ENCODE measurements around the gene CDK9.
"Not testable (repeated sequence)": the region's sequence is repeated elsewhere in the genome, so short reads cannot be mapped to it uniquely, and the experiment has no call there.

CDK9 gene

DNA sequence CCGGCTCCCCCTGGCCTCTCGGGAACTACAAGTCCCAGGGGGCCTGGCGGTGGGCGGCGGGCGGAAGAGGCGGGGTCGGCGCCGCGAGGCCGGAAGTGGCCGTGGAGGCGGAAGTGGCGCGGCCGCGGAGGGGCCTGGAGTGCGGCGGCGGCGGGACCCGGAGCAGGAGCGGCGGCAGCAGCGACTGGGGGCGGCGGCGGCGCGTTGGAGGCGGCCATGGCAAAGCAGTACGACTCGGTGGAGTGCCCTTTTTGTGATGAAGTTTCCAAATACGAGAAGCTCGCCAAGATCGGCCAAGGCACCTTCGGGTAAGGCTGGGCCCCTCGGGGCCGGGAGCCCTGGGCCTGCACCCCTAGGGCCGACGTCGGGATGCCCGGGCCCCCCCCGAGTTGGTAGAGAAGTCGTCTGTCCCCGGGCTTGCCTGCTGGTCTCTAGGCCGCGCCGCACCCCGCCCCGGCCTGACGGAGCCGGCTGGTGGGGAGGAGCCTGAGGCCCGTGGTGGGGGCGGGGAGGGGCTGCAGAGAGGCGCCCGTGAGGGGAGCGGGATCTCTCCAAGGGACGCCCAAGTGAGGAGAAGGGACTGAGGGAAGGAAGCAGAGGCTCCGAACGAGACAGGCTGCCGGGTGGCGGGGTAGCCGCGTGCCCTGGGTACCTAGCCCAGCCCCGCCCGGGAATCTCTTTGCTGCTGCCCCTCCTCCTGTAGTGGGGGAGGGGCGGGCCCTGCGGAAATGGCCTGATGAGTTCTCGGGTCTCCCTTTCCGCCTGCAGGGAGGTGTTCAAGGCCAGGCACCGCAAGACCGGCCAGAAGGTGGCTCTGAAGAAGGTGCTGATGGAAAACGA lies at the start of gene CDK9:
CDK9 (plus strand) TSS at position 102 of the 840 bp plus-strand sequence; CDS start at position 217, 115 bp downstream.
- in situ Hi-C loops (cut with MboI; ENCODE audit: low sequenced_read_pairs): no loop called here

DNA sequence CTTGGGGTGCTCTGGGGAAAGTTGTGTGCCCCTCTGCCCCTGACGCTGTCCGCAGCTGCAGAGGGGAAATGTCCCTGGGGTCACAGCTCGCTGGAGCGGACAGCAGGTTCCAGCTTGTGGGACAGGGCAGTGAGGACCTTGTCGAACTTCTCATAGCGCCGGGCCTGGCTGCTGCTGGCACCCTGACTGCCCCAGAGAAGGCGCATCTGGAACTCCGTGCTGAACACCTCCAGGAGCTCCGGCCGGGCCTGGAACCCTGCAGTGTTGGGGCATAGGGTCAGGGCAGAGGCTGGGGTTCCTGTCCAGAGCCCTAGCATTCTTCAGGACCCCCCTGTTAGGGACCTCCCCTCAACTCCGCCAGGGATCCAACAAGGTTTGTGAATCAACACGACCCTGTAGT lies 47.2 kb upstream of the CDK9 start:
- in situ Hi-C loops (cut with MboI; ENCODE audit: low sequenced_read_pairs): loop anchor here (5.0 to 10.0 kb wide), 4 partner anchors 44 to 234 kb away; partner anchors contain the start of gene AK1

DNA sequence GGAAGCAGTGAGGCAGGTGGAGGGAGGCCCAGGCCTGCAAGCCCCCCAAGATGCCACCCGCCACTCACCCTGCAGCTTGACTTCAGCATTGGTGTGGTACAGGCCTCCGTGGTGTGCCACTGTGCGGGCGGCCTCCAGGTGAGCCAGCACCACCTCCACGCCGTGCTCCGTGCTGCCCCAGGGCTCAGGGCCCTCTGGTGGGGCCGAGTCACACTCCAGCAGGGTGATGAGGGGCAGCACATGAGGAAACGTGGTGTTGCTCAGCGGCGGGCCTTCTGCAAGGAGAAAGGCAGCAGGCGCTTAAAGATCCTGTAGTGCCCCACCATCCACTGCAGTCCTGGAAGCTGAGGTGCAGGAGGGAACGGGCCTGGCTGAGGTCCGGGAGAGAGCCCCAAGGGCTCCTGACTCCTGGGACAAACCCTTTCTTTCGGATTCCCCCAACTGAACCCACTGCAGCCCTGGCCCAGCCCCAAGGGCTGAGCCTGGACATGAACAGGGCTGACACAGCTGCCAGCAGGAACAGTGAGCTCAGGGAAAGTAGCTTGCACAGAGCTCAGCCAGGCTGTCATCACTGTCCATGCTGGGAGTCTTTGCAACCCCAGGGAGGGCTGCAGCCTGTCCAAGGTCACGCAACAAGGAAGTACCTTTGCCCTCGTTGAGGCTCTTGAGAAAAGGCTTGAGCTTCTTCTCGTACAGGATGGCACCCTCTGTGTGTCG lies 46.1 kb upstream of the CDK9 start:
- in situ Hi-C loops (cut with MboI; ENCODE audit: low sequenced_read_pairs): loop anchor here (5.0 to 10.0 kb wide), 4 partner anchors 43 to 235 kb away; partner anchors contain the start of gene AK1

DNA sequence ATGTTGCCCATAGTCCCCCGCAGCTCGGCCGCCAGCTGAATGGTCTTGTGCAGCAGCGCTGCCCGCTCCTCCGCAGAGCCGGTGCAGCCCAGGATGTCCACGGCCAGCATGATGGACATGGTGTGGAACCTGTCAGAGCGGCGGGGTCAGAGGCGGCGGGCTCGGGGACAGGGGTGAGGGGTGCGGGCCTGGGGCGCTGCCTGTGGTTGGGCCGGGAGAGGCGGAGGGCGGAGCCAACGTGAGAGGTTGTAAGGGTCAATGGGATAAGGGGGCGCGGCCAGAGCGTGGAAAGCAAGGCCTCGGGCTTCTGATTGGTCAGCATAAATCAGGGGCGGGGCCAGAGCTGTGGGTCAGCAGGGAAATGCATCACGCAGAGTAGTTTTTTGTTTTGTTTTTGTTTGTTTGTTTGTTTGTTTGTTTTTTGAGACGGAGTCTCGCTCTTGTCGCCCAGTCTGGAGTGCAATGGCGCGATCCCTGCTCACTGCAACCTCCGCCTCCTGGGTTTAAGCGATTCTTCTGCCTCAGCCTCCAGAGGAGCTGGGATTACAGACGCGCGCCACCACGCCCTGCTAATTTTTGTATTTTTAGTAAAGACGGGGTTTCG lies 43.9 kb upstream of the CDK9 start:
- in situ Hi-C loops (cut with MboI; ENCODE audit: low sequenced_read_pairs): no loop called here

DNA sequence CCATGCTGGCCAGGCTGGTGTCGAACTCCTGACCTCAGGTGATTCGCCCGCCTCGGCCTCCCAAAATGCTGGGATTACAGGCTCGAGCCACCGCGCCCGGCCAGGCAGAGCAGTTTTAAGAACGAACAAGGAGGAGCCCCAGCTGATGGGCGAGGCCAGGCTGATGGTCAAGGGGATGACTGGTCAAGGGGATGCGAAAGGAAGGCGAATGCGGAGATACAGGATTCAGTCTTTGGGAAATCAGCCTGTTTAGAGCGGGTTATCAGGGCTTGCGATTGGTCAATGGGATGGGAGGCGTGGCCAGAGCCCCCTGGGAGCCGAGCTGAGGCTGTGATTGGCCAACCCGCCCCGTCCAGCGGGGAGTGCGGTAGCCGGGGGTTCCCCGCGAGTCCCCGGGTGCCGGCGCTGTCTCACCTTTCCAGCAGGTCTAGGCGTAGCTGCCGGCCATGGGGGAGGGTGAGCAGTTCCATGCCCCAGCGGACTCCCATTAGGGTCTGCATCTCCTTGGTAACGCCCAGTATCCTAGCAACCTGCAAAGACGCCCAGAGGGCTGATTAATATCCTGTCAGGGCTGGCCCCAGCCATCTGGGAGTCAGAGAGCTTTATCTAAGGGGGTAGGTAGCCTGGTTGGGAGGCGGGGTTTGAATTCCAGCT lies 43.3 kb upstream of the CDK9 start:
- in situ Hi-C loops (cut with MboI; ENCODE audit: low sequenced_read_pairs): no loop called here

DNA sequence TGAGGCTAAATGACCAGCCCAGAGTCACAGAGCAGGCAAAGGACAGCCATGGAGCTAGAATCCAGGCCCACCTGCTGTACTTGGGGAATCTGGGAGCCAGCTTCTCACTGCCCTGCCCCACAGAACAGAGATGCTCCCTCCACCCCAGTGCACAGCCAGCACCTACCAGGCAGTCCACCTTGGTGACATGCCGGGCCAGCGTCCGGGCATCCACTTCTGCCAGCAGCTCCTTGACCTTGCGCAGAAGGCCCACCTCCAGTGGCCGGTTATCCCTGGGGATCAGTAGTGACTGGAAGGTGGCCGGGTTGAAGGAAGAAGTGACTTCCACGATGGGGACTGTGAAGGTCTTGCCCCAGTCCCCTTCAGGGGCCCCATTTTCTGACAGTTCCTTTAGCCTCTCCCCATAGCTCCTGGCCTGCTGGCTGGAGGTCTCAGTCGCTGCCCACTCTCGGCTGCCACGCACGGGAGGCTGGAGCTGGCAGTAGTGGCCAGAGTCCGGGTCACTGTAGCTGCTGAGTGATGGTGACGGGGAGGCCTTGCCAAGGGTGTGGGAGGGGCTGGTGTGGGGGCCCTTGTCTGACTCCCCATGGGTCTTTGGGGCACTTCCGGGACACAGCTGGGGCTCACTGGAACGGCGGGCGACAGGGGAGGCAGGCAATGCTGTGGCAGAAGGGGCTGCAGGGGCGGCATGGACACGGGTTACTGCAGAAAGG lies 41.3 kb upstream of the CDK9 start:
- in situ Hi-C loops (cut with MboI; ENCODE audit: low sequenced_read_pairs): no loop called here

DNA sequence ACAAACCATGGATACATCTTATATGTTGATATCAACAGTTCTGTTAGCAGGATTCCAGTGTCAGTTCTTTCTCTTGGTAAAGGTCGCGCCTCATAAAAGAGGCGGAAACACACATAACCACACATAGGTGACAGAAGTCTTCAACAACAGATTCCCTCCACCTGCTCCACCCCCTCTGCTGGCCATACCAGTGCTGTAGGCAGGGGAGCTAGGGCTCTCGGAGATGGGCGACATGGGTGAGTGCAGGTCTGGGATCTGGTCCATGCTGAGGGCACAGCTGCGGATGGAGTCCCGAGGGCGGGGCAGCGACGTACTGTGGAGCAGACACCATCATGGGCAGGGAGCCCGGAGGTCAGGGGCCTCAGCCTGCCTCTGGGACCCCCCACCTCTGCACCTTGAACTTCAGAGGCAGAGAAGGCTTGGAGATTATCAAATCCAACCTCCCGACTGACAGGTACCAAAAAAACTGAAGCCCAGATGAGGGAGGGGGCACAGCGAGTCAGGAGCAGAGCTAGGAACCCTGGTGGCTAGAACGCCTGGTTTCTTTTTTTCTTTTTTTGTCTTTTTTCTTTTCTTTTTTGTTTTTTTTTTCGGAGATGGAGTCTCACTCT lies 38.8 kb upstream of the CDK9 start:
- in situ Hi-C loops (cut with MboI; ENCODE audit: low sequenced_read_pairs): no loop called here

DNA sequence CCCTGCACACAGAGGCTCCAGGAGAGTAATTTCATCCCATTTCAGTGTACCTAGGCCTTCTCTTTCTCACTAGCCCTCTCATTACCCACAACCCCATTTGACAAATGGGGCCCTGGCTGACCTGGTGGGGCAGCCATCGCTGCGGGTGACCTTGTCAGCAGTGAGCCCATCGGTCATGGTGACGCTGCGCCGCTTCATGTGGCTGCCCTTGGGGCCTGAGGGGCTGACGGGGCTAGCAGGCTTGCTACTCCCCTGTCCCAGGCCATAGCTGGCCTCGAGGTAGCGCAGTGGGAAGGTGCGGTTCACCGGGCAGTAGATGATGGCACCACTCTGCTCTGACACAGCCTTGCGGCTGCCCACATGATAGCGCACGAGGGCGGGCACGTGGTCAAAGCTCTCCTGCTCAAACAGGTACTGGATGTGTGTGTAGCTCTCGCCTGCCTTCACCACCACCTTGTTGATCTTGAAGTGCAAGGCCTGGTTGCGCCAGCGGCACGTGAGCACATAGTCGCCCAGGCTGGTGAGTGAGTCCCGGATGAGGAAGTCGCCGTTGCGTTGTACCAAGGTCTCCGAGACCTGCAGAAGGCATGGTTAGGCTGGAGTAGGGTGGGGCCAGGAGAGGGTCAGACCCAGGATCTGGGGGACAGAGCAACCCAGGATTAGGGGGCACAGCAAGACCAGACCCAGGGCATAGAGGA lies 36.6 kb upstream of the CDK9 start:
- in situ Hi-C loops (cut with MboI; ENCODE audit: low sequenced_read_pairs): no loop called here

DNA sequence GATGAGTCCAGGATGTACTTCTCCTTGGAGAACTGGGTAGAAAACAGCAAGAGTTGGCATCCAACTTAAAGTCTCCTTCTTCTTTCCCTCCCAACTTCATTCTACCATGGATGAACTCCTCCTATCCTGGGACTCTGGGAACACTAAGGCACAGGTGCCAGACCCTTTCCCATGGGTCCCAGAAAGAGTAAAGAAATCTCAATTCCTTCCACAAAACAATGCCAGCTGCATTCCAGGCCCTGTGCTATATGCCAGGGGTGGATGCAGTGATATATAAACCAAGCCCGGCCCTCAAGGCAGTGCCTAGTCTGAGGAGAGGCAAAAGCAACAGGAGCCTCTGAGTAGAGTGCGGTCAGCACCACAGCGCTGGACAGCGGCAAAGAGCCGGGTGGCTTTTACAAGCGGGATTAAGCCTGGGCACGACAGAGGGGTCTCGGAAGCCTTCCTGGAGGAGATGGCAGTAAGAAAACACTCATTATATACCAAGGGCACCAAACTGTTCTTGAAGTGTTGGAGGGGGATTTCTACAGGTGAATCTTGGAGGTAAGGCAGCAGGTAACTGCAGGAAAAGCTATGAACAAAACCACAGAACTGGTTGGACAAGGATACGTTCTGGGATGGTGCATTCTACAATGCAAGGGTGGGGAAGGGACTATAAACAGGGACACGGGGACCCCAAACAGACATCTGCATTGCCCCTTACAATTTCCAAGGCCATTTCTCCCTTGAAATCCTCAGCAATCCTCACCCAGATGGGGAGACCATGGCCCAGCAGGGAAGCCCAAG lies 34.4 kb upstream of the CDK9 start:
- in situ Hi-C loops (cut with MboI; ENCODE audit: low sequenced_read_pairs): no loop called here

DNA sequence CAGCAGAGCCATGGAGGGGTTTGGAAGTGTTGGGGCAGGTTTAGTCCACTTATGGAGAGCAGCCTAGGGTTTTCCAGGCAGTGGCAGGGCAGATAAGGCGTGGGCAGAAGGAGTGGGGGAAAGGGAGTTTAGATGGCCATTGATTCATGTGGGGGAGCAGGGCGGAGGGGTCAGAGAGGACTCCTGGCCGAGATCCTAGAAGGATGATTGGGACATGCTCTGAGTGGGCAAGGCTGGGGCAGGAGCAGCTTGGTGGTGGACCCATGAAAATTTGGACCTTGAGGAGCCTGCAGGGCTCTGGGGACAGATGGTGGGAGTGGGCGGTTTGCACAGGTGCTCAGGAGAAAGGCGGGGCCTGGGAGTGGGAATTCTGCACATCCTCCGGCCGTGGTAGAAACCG lies 32.7 kb upstream of the CDK9 start:
- in situ Hi-C loops (cut with MboI; ENCODE audit: low sequenced_read_pairs): no loop called here

DNA sequence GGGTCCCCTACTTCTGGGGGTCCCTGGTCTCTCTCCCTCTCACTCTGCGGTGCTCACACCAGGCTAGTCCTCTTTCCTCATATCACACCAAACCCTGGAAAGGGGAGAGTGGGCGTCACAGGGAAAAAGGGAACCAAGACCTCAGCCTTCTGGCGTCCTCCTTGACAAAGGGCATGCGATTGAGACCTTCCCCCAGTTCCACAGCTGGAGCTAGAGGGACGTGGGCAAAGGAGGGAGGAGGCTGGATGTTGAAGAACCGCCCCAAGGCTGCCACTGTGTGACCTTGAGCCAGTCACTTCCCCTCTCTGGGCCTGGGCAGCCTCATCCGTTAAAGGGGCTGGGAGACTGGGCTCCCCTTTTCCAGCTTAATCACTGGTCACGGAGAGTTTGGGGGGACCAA lies 32.2 kb upstream of the CDK9 start:
- in situ Hi-C loops (cut with MboI; ENCODE audit: low sequenced_read_pairs): no loop called here

DNA sequence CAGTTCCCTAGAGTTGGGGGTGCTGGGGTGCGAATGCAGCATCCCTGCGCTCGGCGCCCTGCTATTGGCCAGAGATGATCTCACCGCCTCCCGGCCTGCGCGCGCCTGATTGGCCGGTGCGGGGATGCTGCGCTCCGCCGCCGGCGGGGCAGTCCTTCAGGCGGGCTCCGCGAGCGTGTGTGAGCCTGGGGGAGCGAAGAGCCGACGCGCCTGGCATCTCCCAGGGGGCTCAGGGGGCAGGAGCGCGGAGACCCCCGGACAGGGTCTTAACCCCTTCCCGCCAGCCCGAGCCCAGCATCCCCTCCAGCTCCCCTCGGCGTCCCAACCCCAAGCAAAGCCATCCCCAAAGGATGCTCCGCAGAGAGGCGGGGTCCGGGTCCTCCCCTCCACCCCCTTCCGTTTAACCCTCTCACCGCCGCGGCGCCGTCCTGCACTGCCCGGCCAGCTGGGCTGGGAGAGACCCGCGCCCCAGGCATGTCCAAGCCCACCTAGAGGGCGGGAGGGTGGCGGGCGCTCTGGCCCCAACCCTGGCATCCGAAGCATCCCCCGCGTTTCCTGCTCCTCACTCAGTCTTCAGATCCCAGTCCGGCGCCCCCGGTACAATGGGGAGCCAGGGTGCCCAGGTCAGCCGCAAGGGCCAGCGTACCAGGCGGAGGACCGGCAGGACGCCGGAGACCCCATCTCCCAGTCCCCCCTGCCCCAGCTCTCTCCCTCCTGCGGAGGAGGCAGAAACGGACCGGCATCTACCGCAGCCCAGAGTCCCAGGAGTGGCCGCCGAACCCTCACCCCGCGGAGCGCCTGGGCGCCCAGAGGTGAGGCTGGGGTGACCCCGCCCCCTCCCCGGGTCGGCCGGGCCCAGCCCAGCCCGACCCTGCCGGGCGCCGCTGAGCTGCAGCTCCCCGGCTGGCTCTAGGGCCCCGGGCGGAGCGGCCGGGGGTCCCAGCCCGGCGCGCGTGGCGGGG lies 31.5 kb upstream of the CDK9 start:
- in situ Hi-C loops (cut with MboI; ENCODE audit: low sequenced_read_pairs): no loop called here

DNA sequence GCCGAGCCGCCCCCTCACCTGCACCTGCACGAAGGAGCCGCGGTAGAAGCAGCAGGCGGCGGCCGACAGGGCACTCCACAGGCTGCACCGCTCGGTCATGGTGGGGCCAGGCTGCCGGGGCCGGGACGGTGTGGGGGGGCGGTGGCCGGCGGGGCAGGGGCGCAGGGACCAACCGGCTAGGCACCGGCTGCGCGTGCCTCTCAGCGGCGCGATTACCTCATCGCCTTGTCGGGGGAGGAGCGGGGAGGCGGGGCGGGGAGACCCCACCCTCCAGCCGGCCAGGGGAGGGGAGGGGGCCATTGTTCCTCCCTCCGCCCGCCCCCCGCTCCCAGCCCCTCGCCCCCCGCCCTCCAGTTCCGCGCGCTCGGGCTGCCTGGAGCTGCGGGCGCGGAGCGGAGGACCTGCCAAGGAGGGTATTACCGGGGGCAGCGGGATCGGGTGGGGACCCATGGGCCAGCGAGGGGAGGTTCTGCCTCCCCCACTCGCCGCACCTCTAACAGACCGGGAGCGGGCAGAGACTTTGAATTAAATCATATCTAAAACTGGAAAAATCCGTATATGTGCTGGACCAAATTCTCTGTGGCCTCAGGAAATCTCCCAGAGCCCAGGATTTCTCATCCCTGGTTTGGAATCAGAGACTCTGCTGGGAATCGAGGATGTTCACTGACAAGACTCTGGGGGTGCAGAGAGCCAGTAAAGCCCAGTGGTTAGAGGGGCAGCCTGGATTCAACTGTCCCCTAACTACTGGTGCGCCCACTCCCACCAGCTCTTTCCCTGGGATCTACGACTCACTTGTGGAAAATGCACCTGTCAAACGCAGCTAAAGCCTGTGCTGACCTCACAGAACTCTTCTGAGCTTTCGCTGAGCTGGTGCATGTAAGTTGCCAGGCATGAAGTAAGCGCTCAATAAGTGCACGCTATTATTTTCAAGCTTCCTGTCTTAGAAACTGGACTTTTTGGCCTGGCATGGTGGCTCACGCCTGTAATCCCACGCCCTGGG lies 30.5 kb upstream of the CDK9 start:
- in situ Hi-C loops (cut with MboI; ENCODE audit: low sequenced_read_pairs): no loop called here

DNA sequence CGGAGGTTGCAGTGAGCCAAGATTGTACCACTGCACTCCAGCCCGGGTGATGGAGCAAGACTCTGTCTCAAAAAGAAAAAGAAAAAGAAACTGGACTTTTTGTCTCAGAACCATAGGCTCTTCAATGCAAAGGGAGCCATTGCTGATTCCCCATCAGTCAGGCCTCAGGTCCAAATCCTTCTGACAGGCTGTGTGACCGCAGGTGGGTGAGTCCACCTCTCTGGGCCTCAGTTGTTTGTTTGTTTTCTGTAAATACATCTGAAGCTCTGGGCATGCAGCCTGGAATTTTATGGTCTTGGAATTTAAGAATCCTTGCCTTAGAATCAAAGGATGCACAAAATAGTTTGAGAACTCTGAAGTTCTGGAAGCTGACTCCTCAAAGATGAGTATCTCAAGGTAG lies 29.6 kb upstream of the CDK9 start:
- in situ Hi-C loops (cut with MboI; ENCODE audit: low sequenced_read_pairs): no loop called here

DNA sequence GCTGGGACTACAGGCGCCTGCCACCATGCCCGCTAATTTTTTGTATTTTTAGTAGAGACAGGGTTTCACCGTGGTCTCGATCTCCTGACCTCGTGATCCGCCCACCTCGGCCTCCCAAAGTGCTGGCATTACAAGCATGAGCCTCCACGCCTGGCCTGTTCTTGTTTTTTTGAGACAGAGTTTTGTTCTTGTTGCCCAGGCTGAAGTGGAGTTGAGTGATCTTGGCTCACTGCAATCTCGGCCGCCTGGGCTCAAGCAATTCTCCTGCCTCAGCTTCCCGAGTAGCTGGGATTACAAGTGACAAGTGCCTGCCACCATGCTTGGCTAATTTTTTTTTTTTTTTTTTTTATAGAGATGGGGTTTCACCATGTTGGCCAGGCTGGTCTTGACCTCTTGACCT lies 29.1 kb upstream of the CDK9 start:
- in situ Hi-C loops (cut with MboI; ENCODE audit: low sequenced_read_pairs): not testable (repeated sequence)

DNA sequence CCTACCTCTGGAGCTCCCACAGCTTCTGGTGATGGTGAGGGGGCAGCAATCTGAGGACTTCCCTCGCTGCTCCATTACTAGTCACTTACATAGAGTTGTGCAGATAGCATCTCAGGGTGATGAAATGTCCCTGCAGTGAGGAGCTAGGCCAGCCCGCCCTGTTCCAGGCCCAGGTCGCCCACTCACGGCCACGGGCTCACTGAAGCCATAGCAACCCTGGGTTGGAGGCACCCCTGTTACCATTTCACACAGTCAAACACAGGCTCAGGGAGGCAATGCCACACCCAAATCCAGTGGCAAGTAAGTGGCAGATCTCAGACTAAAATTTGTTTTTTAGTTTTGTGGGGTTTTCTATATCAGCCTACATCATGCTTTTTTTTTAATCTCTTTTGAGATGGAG lies 27.0 kb upstream of the CDK9 start:
- in situ Hi-C loops (cut with MboI; ENCODE audit: low sequenced_read_pairs): no loop called here
